ENCODE results near the gene NCOA3. TPM values are rescaled to one million over a fixed set of nuclear protein-coding genes. Genes with fewer than 3 reads are reported as not detected.

Gene NCOA3
- total RNA-seq, 4 donors from 2014 or later, result 26.7 to 40.2 (median 34.5) TPM

DNA sequence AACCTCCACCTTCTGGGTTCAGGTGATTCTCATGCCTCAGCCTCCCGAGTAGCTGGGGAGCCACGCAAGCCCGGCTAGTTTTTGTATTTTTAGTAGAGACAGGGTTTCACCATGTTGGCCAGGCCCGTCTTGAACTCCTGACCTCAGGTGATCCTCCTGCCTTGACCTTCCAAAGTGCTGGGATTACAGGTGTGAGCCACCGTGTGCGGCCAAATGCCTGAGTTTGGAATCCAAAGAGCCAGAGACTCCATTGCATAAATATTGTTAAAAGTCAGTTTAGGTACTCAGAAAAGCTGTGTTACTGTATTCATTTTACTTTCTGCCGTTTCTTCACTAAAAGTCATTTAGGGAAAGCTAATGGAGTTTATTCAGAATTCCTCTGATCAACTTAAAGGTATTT is 146.3 kb downstream of the NCOA3 start:
- Histone ChIP-seq H3K9me3 (no peaks in the 10 kb centered on the region), H3K36me3 (peaks cover 10 to 100% (median 20%) of the 10 kb centered on the region in 3 donors), H3K4me3 (no peak overlapping the region), H3K27ac (no peak overlapping the region), H3K4me1 (no peaks in the 10 kb centered on the region), H3K27me3 (no peaks in the 10 kb centered on the region)
- intact Hi-C loops (cut with DNase I), result no loop called here
- TF ChIP-seq POLR2A (IDR thresholded peaks at IDR 0.05) (no peak), CTCF (IDR thresholded peaks at IDR 0.05) (no peak)
- 90 to 97% methylated on average over 5 to 6 of the region's 7 CpGs for WGBS, 2 donors
- no peak for DNase-seq

- peaks cover 13 to 100% (median 24%) of the 10 kb centered on the region in 3 donors for H3K36me3 ChIP-seq
- H3K27ac ChIP-seq, result no peak overlapping the region
Measured at GRCh38 chr20:47648943-47649342, 147.3 kb downstream of the NCOA3 start.

DNA sequence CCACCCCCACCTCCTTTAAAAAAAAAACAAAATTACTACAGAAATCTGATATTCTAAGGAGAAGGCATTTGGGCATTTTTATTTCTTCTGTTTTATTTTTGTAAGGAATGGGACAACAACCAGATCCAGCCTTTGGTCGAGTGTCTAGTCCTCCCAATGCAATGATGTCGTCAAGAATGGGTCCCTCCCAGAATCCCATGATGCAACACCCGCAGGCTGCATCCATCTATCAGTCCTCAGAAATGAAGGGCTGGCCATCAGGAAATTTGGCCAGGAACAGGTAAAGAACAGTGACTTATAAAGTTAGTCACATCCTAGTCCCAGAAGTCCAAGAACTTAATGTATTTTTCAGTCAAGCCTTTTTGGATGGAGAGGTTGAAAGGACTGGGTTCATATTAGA is 150.6 kb downstream of the NCOA3 start:
- Histone ChIP-seq H3K36me3 (peaks cover 14 to 100% (median 24%) of the 10 kb centered on the region in 3 donors), H3K9me3 (no peaks in the 10 kb centered on the region), H3K4me1 (no peaks in the 10 kb centered on the region), H3K27me3 (no peaks in the 10 kb centered on the region), H3K27ac (no peak overlapping the region), H3K4me3 (no peak overlapping the region)
- TF ChIP-seq CTCF (IDR thresholded peaks at IDR 0.05) (no peak), POLR2A (IDR thresholded peaks at IDR 0.05) (no peak)
- no peak for DNase-seq
- 60 to 68% methylated on average over 2 to 3 of the region's 3 CpGs for WGBS, 2 donors
- intact Hi-C loops (cut with DNase I), result no loop called here

More at GRCh38 chr20:47648943-47649342, 147.3 kb downstream of the NCOA3 start:
- Histone ChIP-seq H3K4me3 (no peak overlapping the region), H3K27me3 (no peaks in the 10 kb centered on the region), H3K9me3 (no peaks in the 10 kb centered on the region), H3K4me1 (no peaks in the 10 kb centered on the region)
- intact Hi-C loops (cut with DNase I), result no loop called here
- no peak for DNase-seq
- 92 to 93% methylated on average over 4 to 6 of the region's 6 CpGs for WGBS, 2 donors
- TF ChIP-seq CTCF (IDR thresholded peaks at IDR 0.05) (no peak), POLR2A (IDR thresholded peaks at IDR 0.05) (no peak)

DNA sequence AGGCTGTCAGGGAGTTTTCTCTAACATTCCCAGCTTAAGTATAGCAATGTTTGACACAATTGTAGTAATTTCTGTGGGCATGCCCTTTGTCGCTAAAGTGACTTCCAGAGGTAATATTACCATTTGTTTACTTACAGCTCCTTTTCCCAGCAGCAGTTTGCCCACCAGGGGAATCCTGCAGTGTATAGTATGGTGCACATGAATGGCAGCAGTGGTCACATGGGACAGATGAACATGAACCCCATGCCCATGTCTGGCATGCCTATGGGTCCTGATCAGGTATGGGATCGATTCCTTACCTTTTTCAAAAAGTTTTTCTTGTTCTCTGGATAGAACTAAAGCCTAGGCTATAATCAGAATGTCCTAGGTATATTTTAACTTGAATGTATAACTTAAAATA is 151.1 kb downstream of the NCOA3 start:
- intact Hi-C loops (cut with DNase I), result no loop called here
- Histone ChIP-seq H3K4me1 (no peaks in the 10 kb centered on the region), H3K9me3 (no peaks in the 10 kb centered on the region), H3K36me3 (peaks cover 14 to 100% (median 24%) of the 10 kb centered on the region in 3 donors), H3K27me3 (no peaks in the 10 kb centered on the region), H3K27ac (no peak overlapping the region), H3K4me3 (no peak overlapping the region)
- TF ChIP-seq CTCF (IDR thresholded peaks at IDR 0.05) (no peak), POLR2A (IDR thresholded peaks at IDR 0.05) (no peak)
- WGBS, 2 donors, result 89 to 90% methylated on average over 2 of the region's 2 CpGs
- DNase-seq, result no peak

GRCh38 chr20:47653869-47654268 is 152.2 kb downstream of the NCOA3 start:
- Histone ChIP-seq H3K4me3 (no peak overlapping the region), H3K27ac (no peak overlapping the region), H3K9me3 (no peaks in the 10 kb centered on the region), H3K36me3 (peaks cover 14 to 100% (median 20%) of the 10 kb centered on the region in 3 donors), H3K27me3 (no peaks in the 10 kb centered on the region), H3K4me1 (no peaks in the 10 kb centered on the region)
- no peak for TF ChIP-seq CTCF (IDR thresholded peaks at IDR 0.05)
- DNase-seq, result no peak
- WGBS, 2 donors, result 72 to 75% methylated on average over 2 of the region's 2 CpGs
- intact Hi-C loops (cut with DNase I), result no loop called here

Data from esophagus squamous epithelium (tissue), 5 donors.